VCaP (cell line): Measurements from ENCODE around the gene AMMECR1L.

Source experiments
- H3K27ac ChIP-seq: fragments of 450-650 bp; 2 replicates; pipeline ENCODE4 v1.5.1; 2017
- TF ChIP-seq, protein P1 (sequence below): fragments of 450-650 bp; conservative IDR thresholded peaks from 2 replicates; pipeline ENCODE4 v1.5.1; 2017; ENCODE audit warnings: mild to moderate bottlenecking, moderate library complexity

AMMECR1L gene

DNA sequence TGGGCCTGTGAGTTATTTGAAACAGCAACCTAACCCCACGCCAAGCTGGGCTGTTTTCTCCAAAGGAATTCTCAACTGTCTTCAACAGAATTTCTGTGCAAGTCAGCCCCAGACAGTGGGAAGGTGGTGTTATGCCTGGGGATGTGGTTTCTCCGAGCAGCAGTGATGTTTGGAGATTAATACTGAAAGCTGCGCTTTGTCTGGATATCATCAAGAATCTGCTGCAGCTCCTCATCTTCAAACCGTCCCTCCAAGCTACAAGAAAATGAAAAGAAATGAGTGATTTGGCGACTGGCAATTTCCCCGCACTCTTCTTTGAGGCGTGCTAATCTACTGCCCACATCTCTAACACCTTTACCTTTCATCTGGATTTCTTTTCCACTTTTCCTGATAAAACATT is 37.8 kb downstream of the AMMECR1L start:
- H3K27ac ChIP-seq: no peak overlapping the region
- TF ChIP-seq, protein P1, sequence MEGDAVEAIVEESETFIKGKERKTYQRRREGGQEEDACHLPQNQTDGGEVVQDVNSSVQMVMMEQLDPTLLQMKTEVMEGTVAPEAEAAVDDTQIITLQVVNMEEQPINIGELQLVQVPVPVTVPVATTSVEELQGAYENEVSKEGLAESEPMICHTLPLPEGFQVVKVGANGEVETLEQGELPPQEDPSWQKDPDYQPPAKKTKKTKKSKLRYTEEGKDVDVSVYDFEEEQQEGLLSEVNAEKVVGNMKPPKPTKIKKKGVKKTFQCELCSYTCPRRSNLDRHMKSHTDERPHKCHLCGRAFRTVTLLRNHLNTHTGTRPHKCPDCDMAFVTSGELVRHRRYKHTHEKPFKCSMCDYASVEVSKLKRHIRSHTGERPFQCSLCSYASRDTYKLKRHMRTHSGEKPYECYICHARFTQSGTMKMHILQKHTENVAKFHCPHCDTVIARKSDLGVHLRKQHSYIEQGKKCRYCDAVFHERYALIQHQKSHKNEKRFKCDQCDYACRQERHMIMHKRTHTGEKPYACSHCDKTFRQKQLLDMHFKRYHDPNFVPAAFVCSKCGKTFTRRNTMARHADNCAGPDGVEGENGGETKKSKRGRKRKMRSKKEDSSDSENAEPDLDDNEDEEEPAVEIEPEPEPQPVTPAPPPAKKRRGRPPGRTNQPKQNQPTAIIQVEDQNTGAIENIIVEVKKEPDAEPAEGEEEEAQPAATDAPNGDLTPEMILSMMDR: no peak

DNA sequence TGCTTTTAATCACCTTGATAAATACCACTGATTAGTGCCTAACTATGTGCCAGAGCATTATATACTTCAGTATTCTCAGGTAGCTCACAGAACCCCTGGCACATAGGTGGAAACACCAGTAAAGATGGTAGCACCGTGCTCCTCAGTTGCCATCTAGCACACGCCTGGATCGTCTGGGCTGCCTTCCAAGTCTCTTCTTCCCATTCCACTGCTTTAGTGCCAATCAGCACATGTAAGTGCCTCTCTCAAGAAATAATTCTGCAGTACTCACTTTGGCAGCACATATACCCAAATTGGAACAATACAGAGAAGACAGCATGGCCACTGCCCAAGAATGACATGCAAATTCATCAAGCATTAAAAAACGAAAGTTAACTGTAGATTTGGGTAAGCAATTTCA is 40.8 kb downstream of the AMMECR1L start:
- no peak overlapping the region for H3K27ac ChIP-seq
- TF ChIP-seq, protein P1: no peak

DNA sequence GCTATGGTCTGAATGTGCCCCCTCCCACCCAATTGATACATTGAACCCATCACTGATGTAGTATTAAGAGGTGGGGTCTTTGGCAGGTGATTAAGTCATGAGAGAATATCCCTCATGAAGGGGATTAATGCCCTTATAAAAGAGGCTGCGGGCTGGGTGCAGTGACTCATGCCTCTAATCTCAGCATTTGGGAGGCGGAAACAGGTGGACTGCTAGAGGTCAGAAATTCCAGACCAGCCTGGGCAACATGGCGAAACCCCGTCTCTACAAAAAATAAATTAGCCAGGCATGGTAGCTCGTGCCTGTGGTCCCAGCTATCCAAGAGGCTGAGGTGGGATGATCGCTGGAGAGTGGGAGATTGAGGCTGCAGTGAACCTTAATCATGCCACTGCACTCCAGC is 42.1 kb downstream of the AMMECR1L start:
- TF ChIP-seq, protein P1: no peak

DNA sequence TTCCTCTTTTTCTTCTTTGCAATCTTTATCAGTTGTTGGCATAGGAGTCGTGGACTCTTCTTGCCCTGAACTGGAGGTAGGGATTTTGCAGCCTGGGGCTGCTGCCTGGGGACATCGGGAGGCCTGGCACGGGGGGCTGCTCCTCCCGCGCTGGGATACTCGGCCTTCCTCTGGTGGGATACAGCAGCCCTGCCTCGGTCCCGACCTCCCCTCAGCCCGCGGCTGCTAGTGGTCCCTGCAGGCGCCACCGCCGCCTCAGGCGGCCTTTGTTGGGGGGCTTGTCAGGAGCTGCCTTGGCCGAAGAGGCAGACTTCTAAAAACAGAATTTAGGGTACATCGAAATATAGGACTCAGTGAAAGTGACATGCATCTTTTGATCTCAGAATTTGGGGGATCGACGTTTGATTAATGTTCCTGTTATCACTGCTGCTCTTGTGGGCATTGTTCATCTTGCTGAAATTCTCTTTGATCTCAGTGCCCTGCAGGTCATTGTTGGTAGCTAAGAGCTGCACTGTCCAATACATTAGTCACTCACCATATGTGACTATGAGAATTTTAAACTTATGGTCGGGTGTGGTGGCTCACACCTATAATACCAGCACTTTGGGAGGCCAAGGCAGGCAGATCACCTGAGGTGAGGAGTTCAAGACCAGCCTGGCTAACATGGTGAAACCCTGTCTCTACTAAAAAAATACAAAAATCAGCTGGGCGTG is 44.1 kb downstream of the AMMECR1L start:
- H3K27ac ChIP-seq: no peak overlapping the region
- TF ChIP-seq, protein P1: no peak

More for the DNA sequence above, 42.1 kb downstream of the AMMECR1L start:
- H3K27ac ChIP-seq: no peak overlapping the region

DNA sequence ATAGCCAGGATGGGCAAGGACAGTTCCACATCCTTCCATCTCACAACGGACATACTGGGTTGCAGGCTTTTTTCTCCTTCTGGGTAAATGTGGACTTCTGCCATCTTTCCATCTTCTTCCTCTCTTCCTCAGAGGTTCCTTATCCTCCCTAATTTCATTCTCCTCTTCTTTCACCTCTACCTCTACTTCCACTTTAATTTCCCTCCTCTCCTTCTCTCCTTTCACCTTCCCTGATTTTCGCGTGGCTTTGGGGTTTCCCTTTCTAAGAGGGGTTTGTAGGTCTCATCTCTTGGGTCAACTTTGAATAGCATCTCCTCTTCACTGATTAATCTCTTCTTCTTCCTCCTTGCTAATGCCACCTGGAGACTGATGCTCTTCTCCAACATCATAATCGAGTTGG is 44.9 kb downstream of the AMMECR1L start:
- H3K27ac ChIP-seq: no peak overlapping the region
- TF ChIP-seq, protein P1: no peak

DNA sequence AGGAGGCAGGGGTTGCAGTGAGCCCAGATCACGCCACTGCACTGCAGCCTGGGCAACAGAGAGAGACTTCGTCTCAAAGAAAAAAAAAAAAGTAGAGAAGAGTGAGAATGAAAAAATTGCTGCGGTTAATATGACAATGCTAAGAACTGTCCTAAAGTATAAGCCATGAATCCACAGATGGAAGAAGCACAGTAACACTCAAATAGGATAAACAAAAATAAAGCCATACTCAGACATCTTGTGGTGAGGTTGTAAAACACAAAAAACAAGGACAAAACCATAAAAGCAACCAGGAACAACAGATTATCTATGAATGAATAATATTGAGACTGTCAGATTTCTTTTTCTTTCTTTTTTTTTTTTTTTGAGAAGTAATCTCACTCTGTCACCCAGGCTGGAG is 50.8 kb downstream of the AMMECR1L start:
- TF ChIP-seq, protein P1: no peak
- H3K27ac ChIP-seq: no peak overlapping the region

DNA sequence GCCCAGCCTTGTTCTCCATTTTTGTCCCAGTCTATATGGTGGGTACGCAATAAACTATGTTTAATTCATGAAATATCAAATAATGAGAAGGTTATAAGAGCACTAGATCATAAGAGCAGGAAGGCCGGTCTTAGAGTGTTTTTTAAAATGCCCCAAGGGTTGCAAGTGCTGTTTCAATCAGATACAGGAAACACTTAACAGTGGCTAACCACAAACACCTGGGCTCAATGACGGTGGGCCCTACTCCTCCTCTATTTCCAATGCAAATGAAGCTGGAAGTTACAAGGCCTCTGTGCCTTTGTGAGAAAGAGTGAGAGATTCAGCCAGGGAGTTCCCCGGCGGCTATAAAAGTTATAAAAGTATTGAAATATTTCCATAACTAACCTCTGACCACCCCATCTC is 55.9 kb downstream of the AMMECR1L start:
- TF ChIP-seq, protein P1: no peak
- H3K27ac ChIP-seq: no peak overlapping the region

DNA sequence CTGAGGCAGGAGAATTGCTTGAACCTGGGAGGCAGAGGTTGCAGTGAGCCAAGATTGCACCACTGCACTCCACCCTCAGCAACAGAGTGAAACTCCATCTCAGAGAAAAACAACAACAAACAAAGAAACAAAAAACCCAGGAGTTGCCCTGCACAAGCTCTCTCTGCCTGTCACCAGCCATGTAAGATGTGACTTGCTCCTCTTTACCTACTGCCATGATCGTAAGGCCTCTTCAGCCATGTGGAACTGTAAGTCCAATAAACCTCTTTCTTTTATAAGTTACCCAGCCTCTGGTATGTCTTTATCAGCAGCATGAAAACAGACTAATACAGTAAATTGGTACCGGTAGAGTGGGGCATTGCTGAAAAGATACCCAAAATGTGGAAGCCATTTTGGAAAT is 59.0 kb downstream of the AMMECR1L start:
- peak overlapping the region; percentile 63 for H3K27ac ChIP-seq
